ENCODE measurements around the gene SUGCT.

SUGCT gene

DNA sequence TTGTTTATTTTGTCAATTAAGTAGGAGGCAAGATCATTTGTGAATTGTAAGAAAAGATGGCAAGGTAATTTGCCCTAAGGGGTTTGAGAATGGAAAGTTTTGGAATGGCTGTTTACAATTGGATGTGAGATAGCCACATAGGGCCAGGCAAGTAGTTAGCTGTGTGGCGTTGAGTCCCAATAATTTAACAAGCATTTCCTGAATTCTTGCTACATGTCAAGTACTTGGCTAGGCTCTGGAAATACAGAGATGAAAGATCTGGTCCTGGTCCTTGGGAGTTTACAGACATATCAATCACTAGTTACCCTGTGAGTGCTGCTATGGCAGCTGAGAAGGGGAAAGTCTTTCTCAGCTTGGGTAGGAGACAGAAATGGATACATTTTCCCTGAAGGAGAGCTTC is 401.6 kb downstream of the SUGCT start:
- no peak for DNase-seq

GRCh38 chr7:40538281-40538680 is 403.5 kb downstream of the SUGCT start:
- no peak for DNase-seq

GRCh38 chr7:40541336-40541735 is 406.5 kb downstream of the SUGCT start:
- peak in 1 of 2 donors; percentile 16 for DNase-seq

- DNase-seq: no peak
Observed at GRCh38 chr7:40542982-40543741, 408.4 kb downstream of the SUGCT start.

DNA sequence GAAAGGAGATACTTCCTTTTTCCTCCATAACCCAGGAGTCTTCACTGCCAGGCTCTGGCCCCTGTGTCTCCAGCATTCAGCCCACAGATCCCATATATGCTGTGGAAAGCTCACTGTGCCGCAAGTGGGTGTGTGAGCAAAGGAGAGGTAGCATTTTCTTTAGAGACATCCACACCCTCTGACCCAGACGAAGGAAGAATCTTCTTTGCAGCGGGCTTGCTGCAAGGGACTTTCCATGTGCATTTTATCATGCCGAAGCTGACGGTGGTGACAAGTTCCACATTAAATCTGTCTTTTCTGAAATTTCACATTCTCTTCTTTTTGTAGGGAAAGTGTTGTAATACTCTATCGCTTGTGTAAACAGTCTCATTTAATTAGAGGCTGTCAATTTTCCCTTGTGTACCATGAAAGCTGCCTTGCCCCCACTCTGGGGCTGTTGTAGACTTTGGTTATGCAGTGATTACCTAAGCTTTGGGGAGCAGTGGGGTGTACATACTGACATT is 409.5 kb downstream of the SUGCT start:
- peak; percentile 30 to 64 for DNase-seq

DNA sequence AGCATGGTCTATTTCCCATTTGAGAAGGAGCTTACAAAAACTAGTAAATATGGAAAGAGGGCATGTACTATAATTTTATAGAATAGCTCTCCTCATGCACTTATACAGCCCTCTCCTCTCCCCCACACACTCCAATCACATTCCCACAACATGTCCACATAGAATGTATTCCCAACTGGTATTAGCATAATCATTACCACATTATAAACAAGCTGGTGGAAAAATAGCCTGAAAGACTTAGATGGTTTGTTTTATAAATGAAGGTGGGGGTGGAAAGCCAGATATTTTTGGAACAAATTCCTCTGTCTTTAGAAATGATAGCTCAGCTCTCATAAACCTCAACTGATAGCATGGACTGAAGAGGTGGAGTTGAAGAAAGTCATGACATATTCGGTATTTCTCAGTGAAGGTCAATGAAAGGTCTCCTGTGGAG is 410.1 kb downstream of the SUGCT start:
- no peak for DNase-seq

- no peak for DNase-seq
Observed at GRCh38 chr7:40545739-40546138, 410.9 kb downstream of the SUGCT start.

DNA sequence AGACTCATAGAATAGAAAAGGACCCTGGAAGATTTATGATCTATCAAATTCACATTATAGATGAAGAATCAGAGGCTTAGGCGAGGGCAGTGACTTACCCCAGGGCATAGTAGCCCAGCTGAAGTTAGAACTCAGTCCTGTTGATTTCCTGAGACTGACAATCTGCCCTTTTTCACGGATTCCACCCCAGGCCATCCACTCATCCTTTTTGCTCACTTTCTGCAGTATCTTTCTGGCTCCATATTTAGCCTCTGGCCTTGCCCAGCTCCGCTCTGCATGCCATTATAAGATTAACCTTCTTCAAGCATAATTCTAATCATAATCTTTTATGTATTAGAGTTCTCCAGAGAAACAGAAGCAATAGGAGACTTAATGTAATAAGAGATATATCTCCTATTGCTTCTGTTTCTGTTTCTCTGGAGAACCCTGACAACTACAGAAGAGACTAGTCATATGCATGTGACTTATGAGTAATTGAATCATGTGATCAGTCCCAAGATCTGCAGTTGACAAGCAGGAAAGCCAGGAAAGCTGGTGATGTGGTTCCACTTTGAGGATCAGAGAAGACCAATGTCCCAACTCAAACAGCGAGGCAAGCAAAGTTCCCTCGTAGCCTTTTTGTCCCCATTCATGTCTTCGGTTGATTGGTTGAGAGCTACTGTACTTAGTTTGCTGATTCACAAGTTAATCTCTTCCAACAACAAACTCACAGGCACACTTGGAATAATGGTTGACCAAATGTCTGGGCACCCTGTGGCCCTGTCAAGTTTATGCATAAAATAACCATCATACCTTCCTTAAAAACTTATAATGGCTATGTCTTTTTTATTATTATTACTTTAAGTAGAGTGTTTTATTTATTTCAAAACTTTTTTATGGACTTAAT is 412.1 kb downstream of the SUGCT start:
- DNase-seq: peak; percentile 68 to 86

DNA sequence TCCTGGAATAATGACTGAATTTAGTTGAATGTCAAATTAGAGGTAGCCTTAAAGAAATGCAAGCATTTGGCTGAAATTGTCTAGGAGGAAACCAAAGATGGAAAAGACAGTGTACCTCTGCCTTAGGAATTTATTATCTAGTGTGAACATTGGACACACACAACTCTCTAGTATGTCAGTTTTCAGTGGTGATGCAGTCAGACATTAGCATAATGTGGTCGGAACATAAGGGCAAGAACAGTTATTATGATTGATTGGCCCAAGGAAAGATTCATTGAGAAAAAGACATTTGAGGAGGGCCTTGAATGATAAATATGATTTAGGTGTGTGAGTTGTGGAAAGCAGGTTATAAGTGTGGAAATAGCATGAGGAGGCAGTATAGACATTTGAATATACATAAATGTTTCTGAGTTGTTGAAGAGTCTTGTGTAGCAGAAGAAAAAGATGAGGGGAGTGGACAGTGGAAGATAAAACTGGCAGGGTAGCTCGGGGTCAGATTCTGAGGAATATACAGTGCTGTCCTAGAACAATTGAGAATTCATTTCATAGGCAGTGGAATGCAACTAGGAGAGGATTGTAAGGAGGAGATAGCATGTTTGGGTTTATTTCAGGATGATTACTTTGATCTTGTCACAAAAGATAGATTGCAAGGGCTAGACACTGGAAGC is 414.7 kb downstream of the SUGCT start:
- no peak for DNase-seq

- peak; percentile 81 for DNase-seq
Observed at GRCh38 chr7:40551685-40552576, 417.1 kb downstream of the SUGCT start.

DNA sequence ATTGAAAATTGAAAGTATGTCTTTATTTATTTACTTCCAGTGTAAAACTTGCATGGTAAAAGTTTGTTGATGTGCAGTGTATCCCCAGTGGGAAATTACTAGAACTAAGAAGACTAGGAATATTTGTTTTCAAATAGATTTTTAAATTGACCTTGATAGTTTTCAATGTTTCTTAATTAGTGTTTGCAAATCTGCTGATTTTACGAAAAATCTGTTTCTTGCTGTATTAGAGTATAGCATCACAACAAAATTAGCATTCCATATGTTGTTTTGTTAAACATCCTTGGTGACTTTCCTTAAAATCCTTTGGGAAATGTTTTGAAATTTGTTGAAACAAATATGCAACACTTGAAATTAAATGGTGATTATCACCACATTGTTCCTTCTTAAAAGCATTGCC is 425.9 kb downstream of the SUGCT start:
- no peak for DNase-seq

DNA sequence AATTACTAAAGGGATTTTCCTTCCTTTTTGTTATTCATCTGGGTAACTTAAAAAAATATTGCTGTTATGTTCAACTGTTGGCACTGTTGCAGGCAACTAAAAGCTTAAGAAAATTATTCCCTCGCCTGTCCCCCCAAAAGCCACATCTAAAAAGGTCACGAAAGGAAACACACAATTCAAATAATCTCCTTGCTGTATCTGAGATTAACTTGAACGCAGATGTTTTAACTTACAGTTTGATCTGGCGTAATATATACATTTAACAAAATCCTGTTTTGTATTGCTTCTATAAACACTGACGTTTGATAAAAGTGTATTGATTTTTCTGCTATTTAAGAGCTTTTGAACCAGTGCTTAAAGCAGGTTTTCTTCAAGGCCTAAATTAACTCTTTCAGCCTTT is 432.1 kb downstream of the SUGCT start:
- DNase-seq: no peak

DNA sequence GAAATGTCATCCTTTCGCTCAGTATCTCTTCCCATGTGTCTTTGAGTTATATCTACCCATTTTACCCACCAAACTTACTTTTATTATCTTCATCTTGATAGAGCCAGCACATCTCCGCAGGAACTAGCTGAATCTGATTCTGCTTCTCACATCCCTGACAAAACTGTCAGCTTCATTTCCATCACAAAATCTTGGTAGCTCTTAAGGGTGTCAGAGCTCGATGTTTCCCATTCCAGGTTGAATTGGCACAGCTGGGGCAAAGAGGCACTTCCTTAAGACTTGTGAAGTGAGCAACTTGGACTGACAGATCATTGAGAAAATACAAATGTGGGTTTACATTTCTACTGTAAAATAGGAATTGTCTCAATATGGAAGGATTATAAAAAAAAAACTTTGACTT is 434.5 kb downstream of the SUGCT start:
- DNase-seq: no peak

GRCh38 chr7:40570223-40570622 is 435.4 kb downstream of the SUGCT start:
- DNase-seq: no peak

GRCh38 chr7:40571796-40572195 is 437.0 kb downstream of the SUGCT start:
- no peak for DNase-seq

DNA sequence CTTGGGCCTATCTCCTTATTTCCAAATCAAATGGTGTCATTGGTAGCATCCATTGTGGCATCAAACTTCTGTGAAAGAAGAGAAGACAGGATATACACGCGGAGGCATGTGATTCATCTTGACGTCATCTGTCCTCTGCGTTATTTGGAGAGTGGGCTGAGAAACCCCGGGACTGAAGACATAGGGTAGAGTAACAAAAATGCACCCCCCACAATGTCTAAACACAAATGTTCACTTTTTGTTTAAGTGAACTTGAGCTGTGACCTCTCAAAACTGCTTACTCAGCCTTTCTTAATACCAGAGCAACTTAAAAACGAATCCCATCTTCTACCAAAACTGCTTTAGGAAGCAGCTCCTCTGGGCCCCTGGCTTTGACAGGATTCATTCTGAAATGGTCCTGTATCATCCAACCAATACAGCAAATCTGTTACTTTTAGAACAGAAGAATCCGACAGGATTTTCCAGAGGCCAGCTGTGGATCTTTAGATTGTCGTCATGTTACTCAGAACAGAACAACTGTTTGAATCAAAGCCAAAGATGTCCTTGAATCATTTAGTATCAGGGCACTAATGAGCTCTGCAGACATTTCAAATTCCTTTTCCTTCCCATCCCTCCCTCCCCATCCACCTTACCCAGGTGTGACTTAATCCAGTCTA is 438.1 kb downstream of the SUGCT start:
- no peak for DNase-seq

- DNase-seq: peak; percentile 12 to 61
Observed at GRCh38 chr7:40579401-40579800, 444.6 kb downstream of the SUGCT start.

GRCh38 chr7:40580776-40581175 is 446.0 kb downstream of the SUGCT start:
- no peak for DNase-seq

DNA sequence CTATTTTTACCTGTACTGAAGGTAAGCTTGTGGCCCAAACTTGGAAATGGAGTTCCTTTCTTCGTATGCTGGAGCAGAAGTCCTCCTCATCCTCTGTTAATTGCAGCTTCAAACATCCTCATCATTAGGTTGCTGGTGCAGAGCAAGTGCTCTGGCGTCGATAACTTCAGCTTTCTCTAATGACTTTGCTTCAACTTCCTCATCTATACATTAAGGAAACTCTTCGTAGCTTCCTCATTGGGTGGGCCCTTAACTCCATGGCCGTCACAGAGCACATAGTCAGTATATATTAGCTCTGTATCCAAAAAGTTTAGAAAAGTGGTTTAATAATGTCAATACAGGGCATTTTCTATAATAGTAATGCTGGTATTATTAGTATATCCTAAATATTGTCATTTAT is 447.7 kb downstream of the SUGCT start:
- DNase-seq: peak; percentile 48 to 59

- no peak for DNase-seq
Observed at GRCh38 chr7:40583667-40584444, 449.1 kb downstream of the SUGCT start.

All from inflammatory macrophage (primary cell).